Epithelial cell of proximal tubule (primary cell): ENCODE measurements around the gene PLK5. TPM values are rescaled to one million over a fixed set of nuclear protein-coding genes. Genes with fewer than 3 reads are reported as not detected.

Experiments used
- DNase-seq: peaks from one replicate; pipeline ENCODE4 v3.0.0-alpha.2; 2011; ENCODE audit warnings: low read depth
- H3K4me3 ChIP-seq: 2 replicates; pipeline ENCODE4 v1.5.1; 2011; ENCODE audit warnings: low read depth, mild to moderate bottlenecking, low read length
- total RNA-seq: library from RNA; depleted of rRNA; stranded (reverse); fragments of >200 nt; gene quantifications from 2 replicates; pipeline ENCODE4 v1.2.3, GENCODE V29; 2015
- TF ChIP-seq, protein P1 (sequence below): conservative IDR thresholded peaks from 2 replicates; pipeline ENCODE4 v1.5.1; 2012; ENCODE audit warnings: low read depth, mild to moderate bottlenecking, low read length

The PLK5 gene
- total RNA-seq, 1 donor from 2014 or later, result not detected

DNA sequence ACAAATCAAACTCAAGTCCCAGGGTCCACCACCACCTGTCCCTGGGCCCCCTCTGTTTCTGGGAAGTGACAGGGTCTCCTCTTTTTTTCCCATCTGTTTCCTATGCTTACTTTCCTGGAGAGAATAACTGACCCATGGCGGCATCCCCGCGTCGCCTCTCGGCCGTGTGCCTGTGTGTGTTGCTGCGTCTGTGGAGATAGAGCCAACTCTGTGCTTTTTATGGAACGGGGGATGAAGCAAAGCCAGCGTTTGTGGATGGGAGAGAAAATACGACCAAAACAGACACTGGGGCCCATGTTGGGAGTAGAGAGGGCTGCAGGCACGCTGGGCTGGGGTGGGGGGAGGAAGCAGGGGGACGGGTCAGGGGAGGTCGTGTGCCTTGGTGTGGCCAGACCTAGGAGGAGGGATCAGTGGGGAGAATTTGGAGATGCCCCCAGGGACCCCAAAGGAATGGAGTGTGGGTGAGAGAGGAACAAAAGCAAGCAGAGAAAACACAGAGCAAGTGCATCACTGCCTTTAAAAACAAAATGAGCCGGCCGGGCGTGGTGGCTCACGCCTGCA is 16.6 kb downstream of the PLK5 start:
- no peak for DNase-seq
- H3K4me3 ChIP-seq, result no peak overlapping the region
- TF ChIP-seq, protein P1, sequence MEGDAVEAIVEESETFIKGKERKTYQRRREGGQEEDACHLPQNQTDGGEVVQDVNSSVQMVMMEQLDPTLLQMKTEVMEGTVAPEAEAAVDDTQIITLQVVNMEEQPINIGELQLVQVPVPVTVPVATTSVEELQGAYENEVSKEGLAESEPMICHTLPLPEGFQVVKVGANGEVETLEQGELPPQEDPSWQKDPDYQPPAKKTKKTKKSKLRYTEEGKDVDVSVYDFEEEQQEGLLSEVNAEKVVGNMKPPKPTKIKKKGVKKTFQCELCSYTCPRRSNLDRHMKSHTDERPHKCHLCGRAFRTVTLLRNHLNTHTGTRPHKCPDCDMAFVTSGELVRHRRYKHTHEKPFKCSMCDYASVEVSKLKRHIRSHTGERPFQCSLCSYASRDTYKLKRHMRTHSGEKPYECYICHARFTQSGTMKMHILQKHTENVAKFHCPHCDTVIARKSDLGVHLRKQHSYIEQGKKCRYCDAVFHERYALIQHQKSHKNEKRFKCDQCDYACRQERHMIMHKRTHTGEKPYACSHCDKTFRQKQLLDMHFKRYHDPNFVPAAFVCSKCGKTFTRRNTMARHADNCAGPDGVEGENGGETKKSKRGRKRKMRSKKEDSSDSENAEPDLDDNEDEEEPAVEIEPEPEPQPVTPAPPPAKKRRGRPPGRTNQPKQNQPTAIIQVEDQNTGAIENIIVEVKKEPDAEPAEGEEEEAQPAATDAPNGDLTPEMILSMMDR, result no peak

DNA sequence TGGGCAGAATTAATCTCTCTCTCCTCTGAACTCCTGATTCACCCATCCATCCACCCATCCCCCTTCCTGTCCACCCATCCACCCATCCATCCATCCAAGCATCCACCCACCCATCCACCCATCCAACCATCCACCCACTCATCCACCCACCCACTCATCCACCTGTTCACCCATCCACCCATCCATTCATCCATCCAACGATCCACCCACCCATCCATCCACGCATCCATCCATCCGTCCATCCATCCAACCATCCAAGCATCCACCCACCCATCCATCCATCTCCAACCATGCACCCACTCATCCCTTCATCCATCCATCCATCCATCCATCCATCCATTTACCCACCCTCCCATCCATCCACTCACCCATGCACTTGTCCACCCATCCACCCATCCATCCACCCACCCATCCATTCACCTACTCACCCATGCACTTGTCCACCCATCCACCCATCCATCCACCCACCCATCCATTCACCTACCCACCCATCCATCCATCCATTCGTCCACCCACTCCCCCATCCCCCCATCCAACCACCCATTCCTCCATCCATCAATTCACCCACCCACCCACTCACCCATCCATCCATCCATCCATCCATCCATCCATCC is 25.6 kb downstream of the PLK5 start:
- DNase-seq, result no peak
- TF ChIP-seq, protein P1, result no peak

GRCh38 chr19:1551068-1552040 is 27.5 kb downstream of the PLK5 start:
- no peak overlapping the region for H3K4me3 ChIP-seq
- no peak for DNase-seq
- TF ChIP-seq, protein P1, result no peak

More for the DNA sequence above, 25.6 kb downstream of the PLK5 start:
- no peak overlapping the region for H3K4me3 ChIP-seq

DNA sequence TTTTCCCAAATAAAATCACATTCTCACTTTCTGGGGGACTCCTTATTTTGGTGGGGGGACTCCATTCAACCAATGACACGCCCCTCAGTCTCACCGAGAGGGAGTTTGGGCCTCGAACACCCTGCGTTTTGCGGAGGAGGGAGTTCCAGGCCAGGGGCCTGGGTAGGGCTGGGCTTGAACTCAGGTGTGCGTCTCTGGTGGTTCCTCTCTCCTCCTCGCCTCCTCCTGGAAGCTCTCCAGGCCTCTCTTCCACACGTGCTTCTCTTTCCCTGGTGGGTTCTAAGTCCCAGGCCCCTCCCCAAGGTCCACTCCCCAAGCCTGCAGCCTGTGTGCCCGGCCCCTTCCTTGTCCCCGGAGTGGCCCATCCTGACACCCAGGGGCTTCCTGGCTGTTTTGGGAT is 29.5 kb downstream of the PLK5 start:
- no peak overlapping the region for H3K4me3 ChIP-seq
- TF ChIP-seq, protein P1, result no peak
- no peak for DNase-seq

DNA sequence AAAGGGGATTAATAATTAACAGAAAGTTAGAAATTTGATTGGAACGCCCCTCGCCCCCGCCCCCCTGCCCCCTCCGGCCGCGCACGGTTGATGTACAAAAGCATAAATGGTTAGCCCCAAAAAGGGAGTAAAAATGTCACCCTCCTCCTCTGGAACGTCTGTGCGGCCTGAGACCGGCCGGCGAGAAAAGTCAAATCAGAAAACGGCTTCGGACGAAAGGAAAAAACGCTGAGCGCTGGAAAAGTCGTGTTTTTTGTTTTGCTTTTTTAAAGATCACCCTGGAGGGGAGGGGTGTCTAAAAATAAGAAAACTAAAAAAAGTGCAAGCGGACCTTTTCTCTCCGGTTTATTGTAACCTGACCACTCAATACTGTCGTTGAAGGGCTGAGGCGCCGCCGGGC is 31.1 kb downstream of the PLK5 start:
- TF ChIP-seq, protein P1, result no peak
- DNase-seq, result no peak
- no peak overlapping the region for H3K4me3 ChIP-seq

GRCh38 chr19:1555487-1556389 is 31.9 kb downstream of the PLK5 start:
- H3K4me3 ChIP-seq, result no peak overlapping the region
- no peak for DNase-seq
- TF ChIP-seq, protein P1, result no peak
